HG03280 (cell line): ENCODE data around the gene MAP3K4.
"Not testable (repeated sequence)": the region's sequence is repeated elsewhere in the genome, so short reads cannot be mapped to it uniquely, and the experiment has no call there.

Source experiments
- ATAC-seq: cut with Tn5 transposase; IDR thresholded peaks from one replicate; pipeline ENCODE4 v1.9.1; 2021; ENCODE audit warnings: mild to moderate bottlenecking, moderate library complexity; ENCODE audit not compliant: unreplicated experiment

MAP3K4 gene

DNA sequence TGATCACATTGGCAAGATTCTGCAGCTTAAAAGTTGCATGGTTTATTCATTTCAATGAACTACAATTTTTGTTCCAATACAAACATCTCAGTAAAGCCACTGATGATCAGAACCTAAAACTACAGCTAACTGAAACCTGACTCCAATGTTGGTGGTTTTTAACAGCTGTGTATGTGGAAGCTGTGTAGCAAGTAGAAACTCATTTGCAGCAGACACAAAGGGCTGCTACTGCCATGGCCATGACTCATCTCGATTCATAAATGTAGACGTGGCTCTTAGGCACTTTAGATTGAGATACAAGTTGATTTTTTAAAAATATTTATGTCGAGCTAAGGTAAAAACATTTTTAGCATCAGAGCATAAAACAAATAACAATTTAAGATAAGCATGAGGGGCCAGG, 19.5 kb upstream of the MAP3K4 start:
- ATAC-seq, result peak; percentile 81

DNA sequence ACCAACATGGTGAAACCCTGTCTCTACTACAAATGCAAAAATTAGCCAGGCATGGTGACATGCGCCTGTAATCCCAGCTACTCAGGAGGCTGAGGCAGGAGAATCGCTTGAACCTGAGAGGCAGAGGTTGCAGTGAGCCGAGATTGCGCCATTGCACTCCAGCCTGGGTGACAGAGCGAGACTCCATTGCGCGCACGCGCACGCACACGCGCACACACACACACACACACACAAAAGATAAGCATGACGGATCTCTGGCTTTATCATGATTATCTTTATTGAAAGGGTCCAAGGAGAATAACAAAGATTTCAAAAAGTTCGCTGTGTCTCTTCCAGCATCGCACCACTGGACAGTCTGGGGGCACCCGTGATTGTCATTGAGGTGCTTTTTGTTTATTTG, 19.0 kb upstream of the MAP3K4 start:
- not testable (repeated sequence) for ATAC-seq

DNA sequence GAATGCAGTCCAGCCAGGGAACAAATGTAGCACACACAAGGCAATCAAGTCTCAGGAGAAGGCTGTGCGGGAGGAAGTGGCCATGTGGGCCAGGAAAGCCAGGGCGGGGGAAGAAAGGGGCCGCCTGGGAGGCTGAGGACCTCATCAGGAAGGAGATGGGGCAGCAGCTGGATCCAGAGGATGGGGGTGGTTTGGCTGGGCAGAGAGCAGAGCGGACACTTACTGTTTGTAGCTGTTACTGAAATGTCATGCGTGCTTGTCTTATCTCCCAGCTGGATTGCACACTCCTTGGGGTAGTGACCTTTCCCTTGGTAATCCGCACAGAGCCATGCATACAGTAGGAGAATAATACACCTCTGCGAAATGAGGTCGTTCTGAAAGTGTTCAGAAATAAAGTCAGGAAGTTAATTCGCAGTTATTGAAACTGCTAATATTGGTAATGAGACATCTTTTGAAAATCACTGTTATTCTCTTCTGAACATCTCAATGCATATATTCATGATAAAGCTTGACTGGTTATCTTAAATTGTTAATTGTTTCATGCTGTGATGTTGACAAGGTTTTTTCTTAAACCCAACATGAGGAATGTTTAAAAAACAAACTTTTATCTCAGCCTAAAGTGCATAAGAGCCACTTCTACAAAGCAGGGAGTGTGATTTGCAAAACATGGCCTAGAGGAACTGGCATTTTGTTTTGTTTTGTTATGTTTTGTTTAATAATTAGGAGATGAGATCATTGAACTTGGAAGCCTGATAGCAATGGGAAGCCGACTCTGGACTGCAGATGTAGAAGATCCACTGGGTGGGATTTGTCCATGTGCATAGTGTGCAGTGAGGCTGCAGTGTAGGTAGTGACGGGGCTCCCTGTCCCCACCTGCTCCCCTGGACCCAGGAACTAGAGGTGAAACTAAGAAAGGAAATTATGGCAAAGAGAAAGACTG, 18.0 kb upstream of the MAP3K4 start:
- no peak for ATAC-seq

DNA sequence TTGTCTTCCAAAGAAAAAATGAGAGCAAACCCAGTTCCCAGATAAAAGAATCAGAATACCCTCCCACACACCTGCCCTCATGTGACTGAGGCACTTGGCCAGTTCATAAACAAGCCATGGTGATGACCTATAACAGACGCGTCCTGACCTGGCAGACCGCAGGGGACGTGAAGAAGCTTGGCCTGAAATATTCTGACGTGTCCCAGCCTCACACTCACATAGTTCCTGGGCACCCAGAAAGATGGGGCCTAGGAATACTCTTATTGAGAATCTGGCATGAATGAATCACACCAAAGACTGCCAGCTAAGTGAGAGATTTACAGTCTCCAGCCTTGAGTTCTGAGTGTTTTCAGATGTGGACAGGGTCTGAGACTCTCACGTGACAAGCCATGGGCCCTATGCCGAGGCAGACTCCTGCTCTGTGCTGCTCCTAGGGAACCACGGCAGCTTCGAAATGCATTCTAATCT, 17.2 kb upstream of the MAP3K4 start:
- ATAC-seq, result no peak

DNA sequence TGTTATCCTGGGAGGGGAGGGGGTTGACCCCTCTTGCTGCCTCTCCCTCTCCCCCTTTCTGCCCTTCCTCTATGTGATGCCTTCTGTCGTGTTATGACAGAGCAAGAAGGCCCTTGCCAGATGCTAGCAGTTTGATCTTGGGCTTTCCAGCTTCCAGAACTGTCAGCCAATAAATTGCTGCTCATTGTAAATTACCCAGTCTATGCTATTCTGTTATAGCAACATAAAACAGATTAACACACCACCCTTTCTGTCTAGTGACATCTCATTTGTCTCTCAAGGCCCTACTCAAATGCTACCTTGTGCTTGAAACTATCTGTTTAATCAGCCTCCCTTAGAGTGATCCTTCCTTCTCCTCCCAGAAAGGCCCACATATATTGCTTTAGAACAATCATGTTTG, 16.4 kb upstream of the MAP3K4 start:
- no peak for ATAC-seq

DNA sequence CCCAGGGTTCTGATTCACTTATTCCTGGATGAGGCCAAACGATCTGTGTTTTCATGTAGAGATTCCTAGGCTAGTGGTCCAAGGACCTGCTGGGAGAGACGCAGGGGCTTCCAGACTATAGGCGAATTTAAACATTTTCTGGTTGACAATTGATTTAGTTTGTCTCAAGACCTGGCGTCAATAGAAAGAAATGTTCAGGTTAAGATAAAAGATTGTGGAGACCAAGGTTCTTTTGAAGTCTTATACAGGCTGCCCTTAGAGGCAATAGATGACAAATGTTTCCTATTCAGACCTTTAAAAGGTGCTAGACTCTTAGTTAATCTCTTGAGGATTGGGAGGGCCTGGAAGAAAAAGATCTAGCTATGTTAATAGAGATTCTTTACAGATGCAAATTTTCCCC, 15.6 kb upstream of the MAP3K4 start:
- not testable (repeated sequence) for ATAC-seq

DNA sequence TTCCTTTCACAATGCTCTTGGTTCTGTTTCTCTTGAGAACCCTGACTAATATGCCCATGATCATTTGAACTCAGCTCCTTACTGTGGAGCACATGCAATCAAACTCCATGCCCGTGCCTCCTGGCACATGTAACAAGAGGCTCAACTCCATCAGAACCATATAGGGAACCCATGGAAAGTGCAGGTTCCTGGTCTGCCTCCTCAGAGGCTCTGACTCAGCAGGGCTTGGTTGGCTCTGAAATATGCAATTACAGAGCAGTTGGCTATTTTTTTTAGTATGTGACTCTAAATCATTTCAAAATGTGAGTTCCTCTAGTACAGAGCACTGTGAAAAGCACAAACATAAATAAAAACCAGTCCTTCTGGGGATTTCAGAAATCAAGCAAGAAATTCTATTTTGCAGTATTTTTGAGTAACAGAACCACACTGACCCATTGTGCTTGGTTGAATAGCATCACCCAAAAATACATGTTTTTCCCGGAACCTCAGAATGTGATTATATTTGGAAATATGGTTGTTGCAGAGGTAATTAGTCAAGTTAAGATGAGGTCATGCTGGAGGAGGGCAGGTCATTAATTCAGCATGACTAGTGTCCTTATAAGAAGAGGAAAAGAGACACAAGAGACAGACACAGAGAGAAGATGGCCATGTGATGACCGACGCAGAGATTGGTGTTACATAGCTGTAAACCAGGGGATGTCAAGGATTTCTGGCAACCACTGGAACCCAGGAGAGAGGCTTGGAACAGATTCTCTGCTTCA, 13.2 kb upstream of the MAP3K4 start:
- ATAC-seq, result no peak

DNA sequence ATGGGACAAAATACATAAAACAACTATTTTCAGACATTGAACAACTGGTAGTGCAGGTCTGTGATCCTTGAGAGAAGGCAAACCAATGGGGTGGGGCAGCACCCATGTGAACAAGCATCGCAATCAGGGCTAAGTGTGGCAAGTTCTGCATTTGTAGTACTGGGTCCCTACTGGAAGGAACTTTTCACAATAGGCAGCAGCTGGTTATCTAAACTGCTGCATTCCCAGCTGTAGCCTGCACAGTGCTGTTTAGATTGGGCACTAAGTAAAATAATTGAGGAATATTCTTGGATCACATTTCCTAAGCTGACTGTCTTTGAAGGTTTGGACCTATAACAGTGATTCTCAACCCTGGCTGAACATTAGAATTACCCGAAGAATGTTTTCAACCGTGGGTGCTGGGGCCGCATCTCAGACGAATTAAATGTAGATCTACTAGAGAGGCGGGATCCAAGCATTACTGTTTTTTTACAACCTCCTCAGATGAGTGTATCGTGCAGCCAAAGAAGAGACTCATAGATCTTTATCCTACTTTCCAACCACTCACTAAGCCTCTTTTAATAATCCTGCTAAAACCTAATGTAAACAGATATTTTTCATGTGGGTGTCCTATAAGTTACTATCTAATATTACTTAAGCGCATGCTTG, 12.4 kb upstream of the MAP3K4 start:
- ATAC-seq, result no peak

DNA sequence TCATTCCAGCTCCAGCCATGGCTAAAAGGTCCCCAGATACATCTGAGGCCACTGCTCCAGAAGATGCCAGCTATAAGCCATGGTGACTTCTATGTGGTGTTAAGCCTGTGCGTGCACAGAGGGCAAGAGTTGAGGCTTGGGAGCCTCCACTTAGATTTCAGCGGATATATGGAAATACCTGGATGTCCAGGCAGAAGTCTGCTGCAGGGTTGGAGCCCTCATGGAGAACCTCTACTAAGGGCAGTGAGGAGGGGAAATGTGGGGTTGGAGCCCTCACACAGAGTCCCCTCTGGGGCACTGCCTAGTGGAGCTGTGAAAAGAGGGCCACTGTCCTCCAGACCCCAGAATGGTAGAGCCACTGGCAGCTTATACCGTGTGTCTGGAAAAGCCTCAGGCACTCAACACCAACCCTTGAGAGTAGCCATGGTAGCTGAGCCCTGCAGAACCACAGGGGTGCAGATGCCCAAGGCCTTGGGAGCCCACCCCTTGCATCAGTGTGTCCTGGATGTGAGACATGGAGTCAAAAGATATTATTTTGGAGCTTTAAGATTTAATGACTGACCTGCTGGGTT, 8.1 kb upstream of the MAP3K4 start:
- not testable (repeated sequence) for ATAC-seq

DNA sequence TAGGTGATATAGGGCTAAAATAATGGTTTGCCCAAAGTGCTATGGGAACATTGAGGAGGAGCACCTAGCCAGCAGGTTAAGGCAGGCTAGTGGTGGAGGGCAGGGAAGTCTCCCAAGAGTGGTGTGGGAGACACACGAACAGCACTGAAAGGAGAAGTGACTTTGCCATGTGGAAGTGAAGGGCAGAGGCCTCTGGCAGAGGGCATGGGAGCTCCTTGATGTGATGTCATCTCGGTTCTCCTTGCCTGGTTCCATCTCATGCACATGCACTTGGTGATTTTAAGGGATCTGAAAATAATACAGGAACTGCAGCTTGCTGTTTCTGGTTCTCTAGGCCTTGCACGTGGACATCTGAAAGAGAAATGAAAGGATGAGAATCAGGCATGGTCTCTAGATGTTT, 4.7 kb upstream of the MAP3K4 start:
- no peak for ATAC-seq

DNA sequence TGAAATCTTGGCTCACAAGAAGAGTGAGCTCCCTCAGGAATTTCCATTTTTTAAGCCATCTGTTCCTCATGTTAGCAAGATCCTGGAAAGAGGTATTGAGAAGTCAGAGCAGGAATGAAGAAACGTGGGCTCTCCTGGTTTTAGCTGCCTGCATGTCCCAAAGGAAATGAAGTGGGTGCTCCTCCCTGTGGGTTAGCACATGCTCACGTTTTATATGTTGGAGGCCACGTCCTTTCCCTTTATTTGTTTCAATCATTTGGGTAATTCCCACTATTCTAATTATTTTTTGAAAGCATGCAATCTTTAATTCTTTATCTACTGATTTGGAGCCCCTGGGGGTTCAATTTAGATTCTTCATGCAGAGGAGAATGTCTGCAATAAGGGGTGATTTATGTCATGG, 4.3 kb upstream of the MAP3K4 start:
- ATAC-seq, result no peak

DNA sequence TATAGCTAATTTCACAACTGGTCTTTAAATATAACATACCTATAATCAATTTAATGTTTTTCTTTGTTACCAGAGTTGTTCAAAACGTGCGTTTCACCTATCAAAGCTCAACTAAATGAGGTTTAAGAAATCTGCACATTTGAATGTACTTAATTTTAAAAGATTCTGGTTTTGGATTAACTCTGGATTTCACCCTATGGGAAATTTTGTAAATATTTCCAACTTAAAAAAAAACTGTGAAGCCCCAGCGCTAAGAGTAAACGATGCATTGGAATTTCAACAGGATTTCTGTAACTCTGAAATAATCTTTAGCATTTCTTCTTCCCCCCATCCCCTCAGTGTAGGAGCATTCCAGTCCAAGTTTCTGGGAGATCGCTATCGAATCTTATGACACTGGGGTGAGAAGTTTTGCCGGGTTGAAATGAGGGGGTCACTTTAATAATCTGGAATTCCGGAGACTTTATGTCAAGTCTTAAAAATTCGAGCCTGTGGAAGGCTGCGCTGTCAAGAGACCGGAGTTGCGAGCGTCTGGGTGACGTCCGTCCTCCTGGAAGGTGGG, 643 bp upstream of the MAP3K4 start:
- no peak for ATAC-seq

DNA sequence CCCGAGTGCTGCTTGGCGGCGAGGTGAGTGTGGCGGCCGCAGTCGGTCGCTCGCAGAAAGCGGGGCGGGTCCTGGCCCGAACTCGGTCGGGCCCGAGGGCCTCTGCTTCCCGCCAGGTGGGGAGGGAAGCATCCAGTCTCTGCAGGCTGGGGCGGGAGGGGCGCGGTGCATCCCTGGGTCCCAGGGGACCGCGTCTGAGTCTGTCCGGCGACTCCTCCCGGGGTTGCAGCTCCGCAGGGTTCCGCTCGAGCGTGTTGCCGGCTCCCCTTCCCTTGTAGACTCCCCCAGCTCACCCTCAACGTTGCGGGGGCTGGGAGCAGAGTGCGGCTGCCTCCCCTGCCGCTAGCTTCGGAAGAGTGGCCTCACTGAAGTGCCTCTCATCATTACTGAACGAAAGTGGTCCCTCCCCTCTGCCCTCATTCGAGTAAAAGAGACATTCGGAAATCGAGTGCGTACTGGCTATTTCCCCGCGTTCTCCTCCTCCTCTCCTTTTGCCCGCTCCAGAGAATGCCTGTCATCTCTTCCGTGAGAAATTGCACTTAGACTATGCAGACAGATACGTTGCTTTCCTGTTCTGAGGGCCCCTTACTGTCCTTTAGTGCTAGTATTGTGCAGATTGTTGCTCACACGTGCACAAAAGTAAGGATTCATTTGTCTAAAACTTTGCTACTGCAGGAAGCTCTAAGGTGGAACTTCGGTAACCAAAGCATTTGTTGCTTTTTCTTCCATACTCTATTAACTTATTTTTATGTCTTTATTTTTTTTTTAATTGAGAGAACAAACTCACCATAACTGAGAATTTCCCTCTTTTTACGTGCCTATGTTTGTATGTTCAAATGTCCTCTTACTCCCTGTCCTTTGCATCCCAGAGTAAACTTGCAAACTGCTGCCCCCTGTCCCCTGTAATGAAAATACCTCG, 751 bp downstream of the MAP3K4 start:
- peak; percentile 47 for ATAC-seq

DNA sequence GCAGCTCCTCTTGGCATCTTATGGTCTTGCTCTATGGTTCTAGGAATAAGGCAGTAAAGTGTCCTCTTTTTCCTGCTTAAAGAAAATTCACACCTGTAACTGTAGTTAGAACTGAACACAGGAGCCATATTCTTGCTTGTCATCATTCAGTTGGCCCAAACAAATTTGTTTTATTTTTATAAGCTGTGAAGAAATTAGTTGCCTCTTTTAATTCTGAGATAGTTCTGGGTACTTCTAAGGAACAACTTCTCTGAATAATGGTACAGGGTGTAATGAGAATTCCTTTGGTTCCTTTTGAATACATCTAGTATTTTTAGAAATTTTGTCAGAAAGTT, 1.4 kb downstream of the MAP3K4 start:
- ATAC-seq, result no peak

DNA sequence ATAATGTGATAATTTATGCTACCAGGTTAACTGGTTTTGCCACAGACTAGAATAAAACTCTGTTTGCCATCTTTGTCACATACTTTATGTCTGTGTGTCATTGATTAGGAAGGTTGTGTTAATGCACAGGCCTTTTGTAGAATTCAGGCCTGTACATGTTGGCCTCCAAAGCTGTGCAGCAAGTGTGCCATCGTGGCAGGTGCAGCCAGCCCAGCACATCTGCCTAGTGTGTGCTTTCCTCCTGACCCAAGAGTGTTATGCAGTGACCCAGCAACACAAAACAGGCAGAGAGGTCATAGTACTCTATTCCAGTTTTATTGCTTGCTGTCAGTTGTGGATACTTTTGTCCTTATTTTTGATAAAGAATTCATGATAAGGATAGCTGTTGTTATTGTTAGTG, 3.7 kb downstream of the MAP3K4 start:
- ATAC-seq, result no peak

DNA sequence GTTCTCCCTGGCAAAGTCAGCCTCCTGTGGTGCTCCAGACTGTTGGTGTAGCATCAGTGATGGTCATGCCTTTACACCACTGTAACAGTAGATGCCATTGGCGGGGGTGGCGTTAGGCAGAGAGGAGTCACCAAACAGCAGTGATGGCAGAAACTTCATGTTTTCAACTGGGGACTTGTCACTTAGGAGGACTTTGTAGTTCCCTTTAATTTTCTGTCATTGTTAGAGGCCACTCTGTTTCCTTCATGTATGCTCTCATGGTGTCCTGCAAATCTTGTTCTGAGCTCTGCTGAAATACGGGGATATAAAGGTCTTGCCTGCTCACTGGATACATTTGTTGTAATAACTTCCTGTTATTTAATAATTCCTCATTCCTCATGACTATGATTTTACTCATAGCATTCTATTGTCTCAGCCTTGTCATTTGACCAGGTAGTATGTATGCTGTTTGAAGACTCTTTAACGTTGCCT, 4.6 kb downstream of the MAP3K4 start:
- no peak for ATAC-seq

DNA sequence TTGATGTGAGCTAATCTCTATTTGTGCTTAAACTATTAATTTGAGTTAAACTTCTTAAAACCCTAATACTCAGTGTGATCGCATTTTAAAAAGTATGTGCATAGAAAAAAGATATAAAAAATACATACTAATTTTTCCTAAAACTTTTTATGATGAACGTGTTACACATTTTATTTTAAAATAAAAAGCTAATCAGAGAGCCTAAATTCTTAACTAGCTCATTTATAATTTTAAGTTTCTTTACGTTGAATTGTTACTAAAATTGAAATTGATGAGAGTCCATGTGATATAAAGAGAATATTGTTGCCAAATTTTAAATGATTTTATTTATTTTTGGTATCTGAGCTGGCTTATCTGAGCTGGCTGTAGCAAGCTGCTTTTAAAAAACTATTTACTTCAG, 6.6 kb downstream of the MAP3K4 start:
- ATAC-seq, result no peak

DNA sequence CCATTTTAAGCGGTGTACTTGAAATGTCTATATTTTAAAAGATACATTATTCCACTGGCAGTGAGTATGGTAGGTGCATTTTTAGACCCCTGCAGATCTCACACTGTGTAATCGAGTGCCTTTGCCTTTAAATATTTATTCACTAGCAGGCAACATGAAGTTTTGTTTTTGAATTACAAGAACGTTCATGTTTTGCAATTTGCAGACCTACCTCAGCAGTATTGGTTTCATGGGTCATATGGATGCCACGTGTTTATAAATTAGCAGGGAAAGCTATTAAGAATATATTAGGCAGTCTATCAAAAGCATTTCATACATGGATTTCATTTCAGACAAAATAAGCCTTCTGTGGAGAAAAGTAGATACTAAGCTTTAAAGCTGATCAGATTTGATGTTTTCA, 7.2 kb downstream of the MAP3K4 start:
- ATAC-seq, result no peak

DNA sequence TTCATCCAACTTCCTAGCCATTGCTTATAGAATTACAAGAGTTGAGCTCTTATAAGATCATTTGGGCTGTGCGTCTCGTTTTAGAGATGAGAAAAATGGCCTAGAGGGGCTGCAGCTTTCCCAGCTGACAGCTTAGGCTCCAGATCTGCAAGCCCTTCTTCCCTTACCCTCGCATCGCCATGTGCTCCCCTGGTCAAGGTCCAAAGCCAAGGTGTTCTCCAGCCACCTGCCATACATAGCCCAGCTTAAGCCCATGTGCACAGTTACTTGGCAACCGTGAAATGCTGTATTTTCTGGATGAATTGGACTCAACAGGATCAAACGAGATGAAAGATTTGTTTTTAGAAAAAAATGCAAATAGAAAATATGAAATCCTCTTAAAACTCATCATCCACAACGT, 7.9 kb downstream of the MAP3K4 start:
- ATAC-seq, result no peak

DNA sequence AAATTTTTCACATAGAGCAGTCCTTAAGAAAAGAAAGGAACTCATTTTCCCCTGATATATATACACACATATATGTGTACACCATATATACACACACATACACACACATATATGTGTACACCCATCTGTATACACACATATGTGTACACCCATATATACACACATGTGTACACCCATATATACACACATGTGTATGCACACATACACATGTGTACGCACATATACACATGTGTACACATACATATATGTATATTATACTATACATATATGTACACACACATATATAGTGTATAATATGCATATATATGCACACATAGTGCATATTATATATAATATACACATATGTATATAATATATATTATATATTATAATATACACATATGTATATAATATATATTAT, 9.1 kb downstream of the MAP3K4 start:
- ATAC-seq, result no peak
